HG03342 (cell line): Measurements from ENCODE around the gene NQO2.

Experiments
- ATAC-seq: cut with Tn5 transposase; IDR thresholded peaks from one replicate; pipeline ENCODE4 v1.9.1; 2021; ENCODE audit warnings: mild to moderate bottlenecking, moderate library complexity; ENCODE audit not compliant: unreplicated experiment

NQO2 gene

GRCh38 chr6:3068329-3069214 lies 68.9 kb downstream of the NQO2 start, which contains the start of gene RIPK1:
Gene RIPK1 (plus strand): TSS chr6:3068494. CDS start chr6:3076824, 8,330 bp downstream.
- peak; percentile 81 for ATAC-seq
